T-helper 17 cell (primary cell): ENCODE measurements around the gene ZNF423. TPM values are rescaled to one million over a fixed set of nuclear protein-coding genes. Genes with fewer than 3 reads are reported as not detected.
"Not testable (repeated sequence)": the region's sequence is repeated elsewhere in the genome, so short reads cannot be mapped to it uniquely, and the experiment has no call there.

Experiments
- ATAC-seq: fragments of 150-1000 bp; cut with Tn5 transposase; 2 replicates; pipeline ENCODE4 v1.10.0; 2021; ENCODE audit warnings: mild to moderate bottlenecking, moderate library complexity
- DNase-seq, 3 donors: peaks; one replicate each; pipeline versions ENCODE4 v3.0.0 to v3.0.0-alpha.2; 2020 to 2021
- H3K9me3 ChIP-seq: one replicate; pipeline ENCODE4 v1.7.0; 2013; ENCODE audit warnings: low read length, mild to moderate bottlenecking; ENCODE audit not compliant: control insufficient read depth, poor library complexity, severe bottlenecking
- H3K27ac Mint-ChIP-seq: one replicate; pipeline ENCODE4 v1.8.0; 2022; ENCODE audit warnings: mild to moderate bottlenecking, moderate library complexity, mixed read lengths
- H3K27me3 Mint-ChIP-seq: one replicate; pipeline ENCODE4 v1.8.0; 2022; ENCODE audit warnings: mixed read lengths
- H3K36me3 Mint-ChIP-seq: one replicate; pipeline ENCODE4 v1.8.0; 2022; ENCODE audit warnings: low read depth, mixed read lengths
- H3K4me1 Mint-ChIP-seq: one replicate; pipeline ENCODE4 v1.8.0; 2022; ENCODE audit warnings: mild to moderate bottlenecking, mixed read lengths
- H3K4me3 Mint-ChIP-seq: one replicate; pipeline ENCODE4 v1.8.0; 2022; ENCODE audit warnings: mild to moderate bottlenecking, moderate library complexity, mixed read lengths
- total RNA-seq, 4 donors: library from RNA in 2 of 4; stranded (reverse) in 2 of 4; gene quantifications; one replicate each; pipeline ENCODE4 v1.2.3 and lab custom pipeline; 2022 to 2026

ZNF423 gene
- total RNA-seq, 2 donors from 2014 or later, result not detected

GRCh38 chr16:49682577-49683165 lies 173.2 kb downstream of the ZNF423 start:
- Mint-ChIP-seq H3K4me3 (no peak overlapping the region), H3K27ac (no peak overlapping the region), H3K4me1 (no peaks in the 10 kb centered on the region), H3K27me3 (peaks cover 43% of the 10 kb centered on the region), H3K36me3 (no peaks in the 10 kb centered on the region)
- ATAC-seq, result no peak
- no peak for DNase-seq
- no peaks in the 10 kb centered on the region for H3K9me3 ChIP-seq

GRCh38 chr16:49681217-49681883 lies 174.6 kb downstream of the ZNF423 start:
- Mint-ChIP-seq H3K4me1 (no peaks in the 10 kb centered on the region), H3K36me3 (no peaks in the 10 kb centered on the region), H3K27me3 (peaks cover 30% of the 10 kb centered on the region), H3K4me3 (no peak overlapping the region), H3K27ac (no peak overlapping the region)
- DNase-seq (no peak), ATAC-seq (no peak)
- H3K9me3 ChIP-seq, result no peaks in the 10 kb centered on the region

GRCh38 chr16:49679095-49679494 lies 176.8 kb downstream of the ZNF423 start:
- DNase-seq, result no peak
- no peak overlapping the region for H3K27ac Mint-ChIP-seq
- peaks cover 18% of the 10 kb centered on the region for H3K27me3 Mint-ChIP-seq
- no peaks in the 10 kb centered on the region for H3K4me1 Mint-ChIP-seq
- no peak for ATAC-seq
- no peaks in the 10 kb centered on the region for H3K9me3 ChIP-seq
- no peaks in the 10 kb centered on the region for H3K36me3 Mint-ChIP-seq
- no peak overlapping the region for H3K4me3 Mint-ChIP-seq

- not testable (repeated sequence) for H3K4me1 Mint-ChIP-seq, H3K36me3 Mint-ChIP-seq, H3K9me3 ChIP-seq, H3K27ac Mint-ChIP-seq, DNase-seq, H3K4me3 Mint-ChIP-seq, ATAC-seq
- H3K27me3 Mint-ChIP-seq, result peaks cover 21% of the 10 kb centered on the region
Observed at GRCh38 chr16:49677661-49678060, 178.3 kb downstream of the ZNF423 start.

- Mint-ChIP-seq H3K27me3 (peaks cover 13% of the 10 kb centered on the region), H3K4me3 (no peak overlapping the region), H3K4me1 (no peaks in the 10 kb centered on the region), H3K36me3 (no peaks in the 10 kb centered on the region), H3K27ac (no peak overlapping the region)
- DNase-seq, result no peak
- H3K9me3 ChIP-seq, result no peaks in the 10 kb centered on the region
- no peak for ATAC-seq
Observed at GRCh38 chr16:49675413-49675812, 180.5 kb downstream of the ZNF423 start.

- Mint-ChIP-seq H3K4me1 (no peaks in the 10 kb centered on the region), H3K27me3 (peaks cover 13% of the 10 kb centered on the region), H3K27ac (no peak overlapping the region), H3K36me3 (no peaks in the 10 kb centered on the region), H3K4me3 (no peak overlapping the region)
- no peaks in the 10 kb centered on the region for H3K9me3 ChIP-seq
- no peak for ATAC-seq
- no peak for DNase-seq
Observed at GRCh38 chr16:49674990-49675389, 180.9 kb downstream of the ZNF423 start.

- Mint-ChIP-seq H3K4me1 (no peaks in the 10 kb centered on the region), H3K4me3 (no peak overlapping the region), H3K27ac (no peak overlapping the region), H3K36me3 (no peaks in the 10 kb centered on the region), H3K27me3 (peaks cover 13% of the 10 kb centered on the region)
- ATAC-seq (no peak), DNase-seq (no peak)
- H3K9me3 ChIP-seq, result no peaks in the 10 kb centered on the region
Observed at GRCh38 chr16:49674351-49674851, 181.5 kb downstream of the ZNF423 start.

- DNase-seq (no peak), ATAC-seq (no peak)
- Mint-ChIP-seq H3K4me1 (no peaks in the 10 kb centered on the region), H3K4me3 (no peak overlapping the region), H3K27ac (no peak overlapping the region), H3K27me3 (peaks cover 15% of the 10 kb centered on the region), H3K36me3 (no peaks in the 10 kb centered on the region)
- no peaks in the 10 kb centered on the region for H3K9me3 ChIP-seq
Observed at GRCh38 chr16:49673442-49673841, 182.5 kb downstream of the ZNF423 start.

- no peaks in the 10 kb centered on the region for H3K9me3 ChIP-seq
- H3K4me1 Mint-ChIP-seq, result no peaks in the 10 kb centered on the region
- ATAC-seq (no peak), DNase-seq (no peak)
- H3K27me3 Mint-ChIP-seq, result peaks cover 17% of the 10 kb centered on the region
- no peaks in the 10 kb centered on the region for H3K36me3 Mint-ChIP-seq
- H3K4me3 Mint-ChIP-seq, result no peak overlapping the region
- no peak overlapping the region for H3K27ac Mint-ChIP-seq
Observed at GRCh38 chr16:49672753-49673152, 183.2 kb downstream of the ZNF423 start.

- H3K4me1 Mint-ChIP-seq, result no peaks in the 10 kb centered on the region
- H3K9me3 ChIP-seq, result no peaks in the 10 kb centered on the region
- no peak overlapping the region for H3K27ac Mint-ChIP-seq
- peaks cover 17% of the 10 kb centered on the region for H3K27me3 Mint-ChIP-seq
- H3K36me3 Mint-ChIP-seq, result no peaks in the 10 kb centered on the region
- H3K4me3 Mint-ChIP-seq, result no peak overlapping the region
- DNase-seq (no peak), ATAC-seq (no peak)
Observed at GRCh38 chr16:49671333-49671732, 184.6 kb downstream of the ZNF423 start.

GRCh38 chr16:49670627-49671026 lies 185.3 kb downstream of the ZNF423 start:
- H3K27ac Mint-ChIP-seq, result no peak overlapping the region
- no peak overlapping the region for H3K4me3 Mint-ChIP-seq
- DNase-seq (no peak), ATAC-seq (no peak)
- no peaks in the 10 kb centered on the region for H3K4me1 Mint-ChIP-seq
- no peaks in the 10 kb centered on the region for H3K36me3 Mint-ChIP-seq
- H3K9me3 ChIP-seq, result no peaks in the 10 kb centered on the region
- H3K27me3 Mint-ChIP-seq, result peaks cover 17% of the 10 kb centered on the region

GRCh38 chr16:49665482-49666230 lies 190.3 kb downstream of the ZNF423 start:
- Mint-ChIP-seq H3K27me3 (peaks cover 8% of the 10 kb centered on the region), H3K4me1 (no peaks in the 10 kb centered on the region), H3K4me3 (no peak overlapping the region), H3K27ac (no peak overlapping the region), H3K36me3 (no peaks in the 10 kb centered on the region)
- no peaks in the 10 kb centered on the region for H3K9me3 ChIP-seq
- ATAC-seq (no peak), DNase-seq (no peak)
